ENCODE measurements around the gene DOCK1.
"Not testable (repeated sequence)": the region's sequence is repeated elsewhere in the genome, so short reads cannot be mapped to it uniquely, and the experiment has no call there.

Gene DOCK1

DNA sequence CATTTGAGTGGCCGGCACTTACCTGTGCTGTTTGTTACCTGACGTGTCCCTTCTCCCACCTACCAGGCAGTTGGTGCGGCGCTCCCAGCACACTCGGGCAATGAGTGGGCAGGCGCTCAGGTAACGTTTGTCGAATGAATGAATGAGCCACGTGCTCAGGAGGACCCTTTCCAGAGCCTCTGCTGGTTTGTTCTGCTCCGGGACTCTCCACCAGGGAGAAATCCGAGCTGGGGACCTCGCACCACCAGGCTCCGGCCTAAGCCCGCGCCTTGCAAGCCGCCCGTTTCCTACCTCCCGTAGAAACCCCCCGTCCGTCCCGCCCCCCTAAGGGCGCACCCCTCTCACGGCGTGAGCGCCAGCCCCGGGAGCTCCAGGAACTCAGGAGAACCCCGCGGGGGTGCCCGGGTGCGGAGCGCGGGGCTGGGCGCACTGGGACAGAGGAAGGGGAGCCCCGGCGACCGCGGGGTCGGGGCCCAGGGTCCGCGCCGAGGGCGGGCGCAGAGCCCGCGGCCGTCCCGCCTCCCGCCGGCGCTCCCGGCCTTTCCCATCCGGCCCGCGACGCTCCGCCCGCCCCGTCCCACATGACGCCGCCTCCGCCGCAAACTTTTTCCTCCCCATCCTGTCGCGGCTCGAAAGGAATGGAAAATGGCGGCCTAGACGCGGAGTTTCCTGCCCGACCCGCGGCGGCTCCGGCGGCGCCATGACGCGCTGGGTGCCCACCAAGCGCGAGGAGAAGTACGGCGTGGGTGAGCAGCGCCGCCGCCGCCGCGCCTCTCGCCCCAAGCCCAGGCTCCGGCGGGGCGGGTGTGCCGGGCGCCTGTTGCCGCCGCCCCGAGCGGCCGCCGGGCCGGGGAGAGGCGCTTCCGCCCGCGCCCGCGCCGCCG, at the start of gene DOCK1:
DOCK1 (plus strand) TSS at position 611 of the 884 bp plus-strand sequence; CDS start at position 701, 90 bp downstream.
- DNase-seq (ENCODE audit: insufficient read length, low spot score): no peak

DNA sequence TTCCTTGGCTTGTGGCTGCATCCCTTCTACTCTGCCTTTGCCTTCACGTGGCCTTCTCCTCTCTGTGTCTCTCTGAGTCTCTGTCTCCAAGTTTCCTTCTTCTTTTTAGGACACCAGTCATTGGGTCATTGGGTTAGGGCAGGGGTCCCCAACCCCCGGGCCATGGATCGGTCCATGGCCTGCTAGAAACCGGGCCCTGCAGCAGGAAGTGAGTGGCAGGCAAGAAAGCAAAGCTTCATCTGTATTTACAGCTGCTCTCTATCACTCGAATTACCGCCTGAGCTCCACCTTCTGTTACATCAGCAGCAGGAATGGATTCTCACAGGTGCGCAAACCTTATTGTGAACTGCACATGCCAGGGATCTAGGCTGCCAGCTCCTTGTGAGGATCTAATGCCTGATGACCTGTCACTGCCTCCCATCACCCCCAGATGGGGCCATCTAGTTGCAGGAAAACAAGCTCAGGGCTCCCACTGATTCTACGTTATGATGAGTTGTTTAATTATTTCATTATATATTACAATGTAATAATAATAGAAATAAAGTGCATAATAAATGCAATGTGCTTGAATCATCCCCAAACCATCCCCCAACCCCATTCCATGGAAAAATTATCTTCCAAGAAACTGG, 47.9 kb upstream of the DOCK1 start:
- no peak for FAIRE-seq
- DNase-seq (ENCODE audit: insufficient read length, low spot score): no peak

More for the DNA sequence above, at the start of gene DOCK1:
- FAIRE-seq: no peak

DNA sequence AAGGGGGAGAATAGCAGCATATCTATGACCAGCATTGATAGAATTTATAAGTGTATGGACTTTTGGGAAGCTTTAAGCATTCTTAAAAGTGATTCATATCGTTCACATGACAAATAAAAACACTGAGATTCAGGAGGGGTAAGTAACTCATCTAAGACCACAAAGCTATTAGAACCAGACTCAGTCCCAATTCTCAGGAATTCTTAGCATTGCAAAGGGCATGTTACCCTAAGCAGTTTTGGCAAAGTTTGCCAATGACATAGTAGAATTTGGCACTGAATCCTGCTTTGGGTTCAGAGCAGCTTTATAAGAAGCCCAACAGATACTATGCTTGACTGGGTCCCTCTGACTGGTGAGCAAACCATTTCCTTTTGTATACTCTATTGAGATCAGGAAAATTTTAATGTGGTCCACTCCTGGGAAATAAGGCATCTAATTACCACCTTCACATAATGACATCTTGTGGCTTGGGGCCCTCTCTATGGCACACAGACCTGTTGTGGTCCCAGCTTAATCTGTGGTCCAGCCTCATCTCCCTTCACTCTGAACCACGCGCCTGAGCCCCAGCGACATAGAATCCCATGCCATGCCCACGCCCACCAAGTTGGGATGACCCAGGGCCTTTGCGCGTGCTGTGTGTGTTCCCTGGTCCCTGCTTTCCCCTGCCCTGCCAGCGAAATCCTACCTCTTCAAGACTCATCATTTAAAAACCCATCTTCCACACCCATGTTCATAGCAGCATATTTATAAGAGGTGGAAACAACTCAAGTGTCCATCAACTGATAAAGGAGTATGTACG, 37.5 kb upstream of the DOCK1 start:
- no peak for DNase-seq (ENCODE audit: insufficient read length, low spot score)
- no peak for FAIRE-seq

DNA sequence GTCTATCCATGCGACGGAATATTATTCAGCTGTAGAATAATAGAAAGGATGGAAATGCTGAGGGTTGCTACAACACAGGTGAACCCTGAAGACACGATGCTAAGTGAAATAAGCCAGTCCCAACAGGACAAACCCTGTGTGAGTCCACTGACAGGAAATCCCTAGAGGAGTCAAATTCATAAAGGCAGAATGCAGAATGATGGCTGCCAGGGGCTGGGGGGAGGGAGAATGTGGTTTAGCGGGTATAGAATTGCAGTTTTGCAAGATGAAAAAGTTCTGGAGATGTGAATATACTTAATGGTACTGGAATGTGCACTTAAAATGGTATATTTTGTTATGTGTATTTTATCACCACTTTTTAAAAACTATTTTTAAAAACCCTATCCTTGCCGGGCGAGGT, 36.9 kb upstream of the DOCK1 start:
- FAIRE-seq (no peak), DNase-seq (ENCODE audit: insufficient read length, low spot score) (no peak)

DNA sequence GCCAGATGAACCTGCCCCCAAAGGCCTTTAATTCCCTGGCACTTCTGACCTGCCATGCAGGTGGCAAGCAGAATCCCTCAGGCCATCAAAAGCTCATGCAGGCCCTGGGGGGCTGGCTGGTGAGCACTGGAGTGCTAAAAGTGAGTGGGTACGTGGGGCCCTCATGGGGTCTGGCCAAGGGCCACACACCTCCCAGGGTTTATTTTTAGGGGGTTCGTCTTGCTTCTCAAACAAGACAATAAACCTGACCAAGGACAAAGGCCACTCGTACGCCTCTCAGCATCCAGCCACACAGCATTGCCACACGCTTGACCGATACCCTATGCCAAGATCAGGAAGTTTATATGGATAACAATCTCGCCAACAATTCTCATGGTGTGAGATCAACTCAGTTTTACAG, 33.1 kb upstream of the DOCK1 start:
- DNase-seq (ENCODE audit: insufficient read length, low spot score) (no peak), FAIRE-seq (no peak)

DNA sequence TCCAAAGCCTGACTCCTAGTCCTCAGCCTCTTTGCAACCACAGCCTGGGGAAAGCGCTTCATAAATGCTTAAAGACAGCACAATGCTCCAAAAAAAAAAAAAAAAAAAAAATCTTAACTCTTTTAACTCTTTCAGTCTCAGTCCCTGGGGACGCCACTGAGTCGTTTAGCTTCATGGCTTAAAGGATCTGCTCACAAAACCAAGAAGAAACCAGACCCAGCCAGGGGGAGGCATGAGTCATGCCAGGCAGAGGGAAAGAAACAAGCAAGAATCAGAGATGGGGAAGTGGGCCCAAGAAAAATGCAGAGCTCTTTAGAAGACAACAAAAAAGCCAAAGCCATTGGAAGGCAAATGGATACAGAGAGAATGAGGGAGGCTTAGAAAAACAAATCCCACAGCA, 32.5 kb upstream of the DOCK1 start:
- no peak for FAIRE-seq
- no peak for DNase-seq (ENCODE audit: insufficient read length, low spot score)

DNA sequence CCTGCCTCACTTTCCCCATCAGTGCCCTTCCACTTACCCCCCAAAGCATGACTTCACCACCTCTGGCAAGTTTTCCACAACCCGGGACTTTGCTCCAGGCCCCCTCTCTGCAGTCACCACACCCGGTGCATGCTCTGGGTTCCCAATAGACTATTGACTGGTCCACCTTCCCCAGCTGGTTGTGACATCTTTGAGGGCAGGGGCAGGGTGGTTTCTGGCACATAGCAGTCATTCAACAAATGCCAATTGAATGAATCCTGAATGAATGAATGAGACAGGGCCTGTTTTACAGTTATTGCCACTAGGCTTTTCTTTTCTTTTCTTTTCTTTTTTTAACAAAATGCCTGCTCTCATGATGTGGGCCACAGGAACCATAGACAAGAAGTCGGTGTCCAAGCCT, 28.8 kb upstream of the DOCK1 start:
- FAIRE-seq (no peak), DNase-seq (ENCODE audit: insufficient read length, low spot score) (no peak)

DNA sequence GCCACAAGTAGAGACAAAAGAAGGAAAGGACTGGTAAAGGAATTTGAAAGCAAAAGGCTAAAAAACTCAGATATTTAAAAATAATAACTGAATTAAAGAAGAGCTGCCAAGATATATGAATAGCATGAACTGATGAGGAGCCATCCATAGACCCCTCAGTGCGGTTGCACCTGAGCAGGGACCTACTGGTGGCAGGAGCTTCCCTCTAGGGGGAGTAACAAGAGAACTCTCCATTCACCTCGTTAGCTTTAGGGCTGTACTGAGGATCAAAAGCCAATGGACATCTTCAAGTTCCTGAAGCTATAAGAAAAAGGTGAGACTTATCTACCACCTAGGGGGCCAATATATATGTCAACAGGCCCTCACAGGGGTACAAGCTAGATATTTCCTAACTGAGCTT, 27.8 kb upstream of the DOCK1 start:
- no peak for DNase-seq (ENCODE audit: insufficient read length, low spot score)
- no peak for FAIRE-seq

DNA sequence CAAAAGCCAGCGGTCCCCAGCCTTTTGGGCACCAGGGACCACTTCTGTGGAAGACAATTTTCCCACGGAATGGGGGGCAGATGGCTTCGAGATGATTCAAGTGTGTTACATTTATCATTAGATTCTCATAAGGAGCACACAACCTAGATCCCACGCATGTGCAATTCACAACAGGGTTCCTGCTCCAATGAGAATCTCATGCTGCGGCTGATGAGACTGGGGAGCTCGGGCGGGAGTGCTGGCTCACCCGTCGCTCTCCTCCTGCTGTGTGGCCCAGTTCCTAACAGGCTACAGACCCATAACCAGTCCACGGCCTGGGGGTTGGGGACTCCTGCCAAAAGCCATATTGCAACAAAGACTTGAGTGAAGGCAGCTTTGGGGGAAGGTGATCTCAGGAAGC, 26.6 kb upstream of the DOCK1 start:
- FAIRE-seq (no peak), DNase-seq (ENCODE audit: insufficient read length, low spot score) (no peak)

DNA sequence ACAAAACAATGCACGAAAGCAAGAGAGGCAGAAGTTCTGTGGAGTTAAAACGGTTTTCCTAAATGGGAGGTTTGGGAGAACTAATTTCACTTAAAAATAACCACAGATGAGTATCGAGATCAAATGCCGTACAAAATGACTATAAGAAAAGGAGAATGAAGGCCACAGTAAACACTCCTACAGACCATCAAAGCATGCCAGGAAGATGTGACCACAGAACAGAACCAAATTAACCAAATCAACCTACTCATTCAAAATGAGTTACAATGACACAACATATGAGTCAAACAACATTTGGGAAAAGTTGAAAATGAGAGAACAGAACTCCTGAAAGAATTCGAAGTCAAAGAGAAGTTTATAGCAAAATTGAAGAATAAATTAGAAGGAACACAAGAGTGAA, 24.3 kb upstream of the DOCK1 start:
- DNase-seq (ENCODE audit: insufficient read length, low spot score) (no peak), FAIRE-seq (no peak)

DNA sequence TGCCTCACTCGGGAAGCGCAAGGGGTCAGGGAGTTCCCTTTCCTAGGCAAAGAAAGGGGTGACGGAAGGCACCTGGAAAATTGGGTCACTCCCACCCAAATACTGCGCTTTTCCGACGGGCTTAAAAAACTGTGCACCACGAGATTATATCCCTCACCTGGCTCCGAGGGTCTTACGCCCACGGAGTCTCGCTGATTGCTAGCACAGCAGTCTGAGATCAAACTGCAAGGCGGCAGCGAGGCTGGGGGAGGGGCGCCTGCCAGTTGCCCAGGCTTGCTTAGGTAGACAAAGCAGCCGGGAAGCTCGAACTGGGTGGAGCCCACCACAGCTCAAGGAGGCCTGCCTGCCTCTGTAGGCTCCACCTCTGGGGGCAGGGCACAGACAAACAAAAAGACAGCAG, 23.2 kb upstream of the DOCK1 start:
- not testable (repeated sequence) for DNase-seq (ENCODE audit: insufficient read length, low spot score); FAIRE-seq

DNA sequence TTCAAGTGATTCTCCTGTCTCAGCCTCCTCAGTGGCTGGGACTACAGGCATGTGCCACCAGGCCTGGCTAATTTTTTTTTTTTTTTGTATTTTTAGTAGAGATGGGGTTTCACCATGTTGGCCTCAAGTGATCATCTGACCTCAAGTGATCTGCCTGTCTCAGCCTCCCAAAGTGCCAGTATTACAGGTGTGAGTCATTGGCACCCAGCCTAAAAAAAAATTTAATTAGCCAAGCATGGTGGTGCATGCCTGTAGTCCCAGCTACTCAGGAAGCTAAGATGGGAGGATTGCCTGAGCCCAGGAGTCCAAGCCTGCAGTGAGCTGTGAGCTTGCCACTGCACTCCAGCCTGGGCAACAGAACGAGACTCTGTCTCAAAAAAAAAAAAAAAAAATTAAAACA, 16.8 kb upstream of the DOCK1 start:
- not testable (repeated sequence) for DNase-seq (ENCODE audit: insufficient read length, low spot score); FAIRE-seq

DNA sequence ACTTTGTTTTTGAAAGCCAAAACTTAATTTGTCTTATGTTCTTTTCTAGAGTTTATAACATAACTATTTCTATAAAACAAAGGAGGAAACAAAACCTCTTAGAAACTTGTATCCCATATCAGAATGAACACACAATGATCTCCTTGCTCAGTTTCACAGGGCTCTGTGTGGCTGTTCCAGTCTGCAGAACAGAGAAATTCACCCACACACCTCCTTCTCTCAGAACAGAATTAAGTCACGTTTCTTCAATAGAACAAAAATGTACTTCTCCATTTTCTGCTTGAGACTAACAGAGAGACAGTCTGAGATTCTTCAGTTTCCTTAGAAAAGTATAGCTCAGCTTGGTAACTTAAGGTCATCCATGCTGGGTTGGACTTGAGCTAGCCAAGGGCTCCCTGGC, 15.8 kb upstream of the DOCK1 start:
- FAIRE-seq (no peak), DNase-seq (ENCODE audit: insufficient read length, low spot score) (no peak)

DNA sequence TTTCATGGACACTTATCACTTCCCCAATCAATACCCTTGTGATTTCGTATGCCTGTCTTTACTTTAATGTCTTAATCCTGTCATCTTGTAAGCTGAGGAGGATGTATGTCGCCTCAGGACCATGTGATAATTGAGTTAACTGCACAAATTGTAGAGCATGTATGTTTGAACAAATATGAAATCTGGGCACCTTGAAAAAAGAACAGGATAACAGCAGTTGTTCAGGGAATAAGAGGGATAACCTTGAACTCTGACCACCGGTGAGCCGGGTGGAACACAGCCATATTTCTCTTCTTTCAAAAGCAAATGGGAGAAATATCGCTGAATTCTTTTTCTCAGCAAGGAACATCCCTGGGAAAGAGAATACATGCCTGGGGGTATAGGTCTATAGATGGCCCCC, 14.4 kb upstream of the DOCK1 start:
- DNase-seq (ENCODE audit: insufficient read length, low spot score); FAIRE-seq: not testable (repeated sequence)

DNA sequence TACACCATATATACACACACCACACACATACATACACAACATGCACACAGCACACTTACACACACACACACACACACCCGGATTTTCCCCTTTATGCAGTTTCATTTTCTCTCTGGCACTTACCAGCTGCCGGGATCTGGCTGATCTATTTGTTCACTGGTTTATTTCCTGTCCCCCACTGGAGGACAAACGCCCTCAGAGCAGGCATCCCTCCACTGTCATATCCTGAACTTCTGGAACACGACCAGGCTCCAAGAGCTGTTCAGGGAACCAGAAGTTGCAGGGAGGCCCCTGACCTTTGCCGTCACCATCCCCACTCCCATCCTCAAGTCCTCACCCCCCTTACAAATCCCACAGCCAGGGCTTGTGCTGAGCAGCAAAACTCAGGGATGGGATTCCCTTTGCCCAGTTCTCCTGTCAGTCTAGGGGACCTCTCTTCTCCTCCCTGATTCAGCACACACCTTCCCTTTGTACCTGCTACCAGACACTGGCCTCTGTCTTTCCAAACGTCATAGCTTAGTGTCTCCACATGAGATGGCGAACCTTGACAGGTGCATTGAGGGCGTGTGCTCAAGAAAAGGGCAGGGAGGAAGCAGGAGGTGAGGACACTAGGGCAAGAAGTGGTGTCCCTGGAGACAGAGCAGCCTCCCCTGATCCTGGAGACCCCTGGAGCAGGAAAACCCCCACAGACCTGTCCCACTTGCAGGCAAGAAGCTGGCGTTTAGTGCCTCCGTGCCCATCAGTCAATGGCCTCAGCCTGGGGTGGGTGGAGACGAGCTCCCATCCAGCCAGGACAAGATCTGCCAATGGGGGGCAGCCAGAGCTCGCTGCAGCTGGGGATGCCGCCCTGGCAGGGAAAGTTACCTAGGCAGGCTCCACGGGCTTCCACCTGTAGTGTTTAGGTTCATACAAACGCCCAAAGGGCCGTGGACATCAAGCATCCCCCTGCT, 12.7 kb upstream of the DOCK1 start:
- DNase-seq (ENCODE audit: insufficient read length, low spot score): no peak
- no peak for FAIRE-seq

DNA sequence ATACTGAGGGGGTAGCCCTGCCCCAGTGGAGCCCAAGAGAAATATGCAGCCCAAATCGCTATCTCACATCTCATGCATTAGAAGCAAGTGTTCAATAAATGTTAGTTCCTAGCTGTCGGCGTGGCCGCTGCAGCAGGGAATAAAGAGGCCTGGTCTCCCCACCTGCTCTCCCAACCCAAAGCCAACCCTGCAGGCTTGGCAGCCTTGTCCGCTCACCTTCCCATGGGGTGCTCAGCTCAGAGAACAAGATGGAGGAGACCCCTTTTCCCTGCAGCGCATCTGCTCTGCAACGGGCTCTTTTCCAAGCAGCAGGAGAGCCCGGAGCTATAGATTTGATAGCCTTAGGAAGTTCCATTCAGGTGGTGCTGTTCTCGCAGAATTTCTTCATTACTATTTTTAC, 12.0 kb upstream of the DOCK1 start:
- DNase-seq (ENCODE audit: insufficient read length, low spot score) (no peak), FAIRE-seq (no peak)

DNA sequence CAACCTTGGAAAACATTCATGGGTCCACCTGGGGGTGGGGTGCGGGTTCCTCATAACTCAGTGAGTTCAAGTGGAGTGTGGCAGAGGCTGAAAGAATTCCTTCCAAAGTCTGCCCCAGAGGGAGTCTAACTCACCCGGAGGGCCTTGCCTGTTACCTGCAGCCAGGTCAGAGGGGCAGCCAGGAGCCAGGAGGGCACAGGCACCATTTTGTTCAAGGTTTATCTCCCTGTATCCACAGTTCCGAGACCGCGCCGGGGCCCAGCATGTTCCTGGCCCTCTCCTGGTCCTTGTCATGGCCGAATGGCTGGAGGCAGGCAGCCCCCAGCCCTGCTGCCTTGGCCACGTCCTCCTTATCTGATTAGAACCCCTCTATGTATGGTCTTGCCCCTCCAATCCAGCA, 11.4 kb upstream of the DOCK1 start:
- no peak for DNase-seq (ENCODE audit: insufficient read length, low spot score)
- FAIRE-seq: no peak

DNA sequence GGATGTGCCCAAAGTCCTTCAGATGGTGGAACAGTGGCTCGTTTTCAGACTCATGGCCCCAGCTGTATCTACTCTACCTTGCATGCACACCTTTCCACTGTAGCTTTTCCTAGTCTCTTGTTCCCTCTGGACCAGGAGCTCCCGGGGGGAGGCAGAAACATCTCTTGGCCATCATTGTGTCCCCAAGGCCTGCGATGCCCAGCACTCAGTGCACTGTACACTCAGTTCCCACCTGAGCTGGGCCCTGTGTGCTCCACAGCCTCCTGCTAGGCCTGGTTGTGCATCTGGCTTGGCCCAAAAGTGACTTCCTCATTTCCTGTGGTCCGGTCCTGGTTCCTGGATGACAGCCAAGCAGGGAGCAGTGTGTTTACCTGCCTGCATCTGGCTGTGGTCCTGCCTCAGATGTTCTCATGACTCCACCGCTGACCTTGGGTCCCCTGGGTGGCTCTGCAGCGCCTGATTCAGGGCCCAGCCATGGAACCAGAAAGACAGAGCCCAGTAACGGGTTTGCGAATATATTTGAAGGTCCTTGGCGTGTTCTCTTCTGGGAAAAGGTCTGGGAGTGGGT, 9.9 kb upstream of the DOCK1 start:
- FAIRE-seq (no peak), DNase-seq (ENCODE audit: insufficient read length, low spot score) (no peak)

DNA sequence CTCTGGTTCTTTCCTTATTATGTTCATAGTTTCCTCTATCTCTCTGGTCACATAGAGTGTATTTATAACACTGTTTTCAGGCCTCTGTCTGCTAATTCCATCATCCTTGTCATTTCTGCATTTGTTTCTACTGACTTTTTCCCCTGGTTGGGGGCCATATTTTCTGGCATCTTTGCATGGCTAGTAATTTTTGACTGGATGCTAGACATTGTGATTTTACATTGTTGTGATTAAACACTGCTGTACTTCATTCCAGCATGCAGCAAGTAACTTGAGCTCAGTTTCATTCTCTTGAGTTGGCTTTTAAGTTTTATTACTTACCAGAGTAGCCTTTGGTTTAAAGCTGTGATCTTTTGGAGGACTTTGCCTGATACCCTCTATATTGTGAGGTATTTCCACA, 6.8 kb upstream of the DOCK1 start:
- DNase-seq (ENCODE audit: insufficient read length, low spot score) (no peak), FAIRE-seq (no peak)

DNA sequence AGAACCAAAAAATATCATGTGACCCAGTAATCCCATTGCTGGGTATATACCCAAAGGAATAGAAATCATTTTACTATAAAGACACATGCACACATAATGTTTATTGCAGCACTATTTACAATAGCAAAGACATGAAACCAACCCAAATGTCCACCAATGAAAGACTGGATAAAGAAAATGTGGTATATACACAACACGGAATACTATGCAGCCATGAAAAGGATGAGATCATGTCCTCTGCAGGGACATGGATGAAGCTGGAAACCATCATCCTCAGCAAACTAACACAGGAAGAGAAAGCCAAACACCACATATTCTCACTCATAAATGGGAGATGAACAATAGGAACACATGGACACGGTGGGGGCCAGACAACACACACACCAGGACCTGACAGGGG, 5.7 kb upstream of the DOCK1 start:
- not testable (repeated sequence) for FAIRE-seq; DNase-seq (ENCODE audit: insufficient read length, low spot score)
